B cell (primary cell): Measurements from ENCODE around the gene CACNG8.
"Not testable (repeated sequence)": the region's sequence is repeated elsewhere in the genome, so short reads cannot be mapped to it uniquely, and the experiment has no call there.

Source experiments
- EZH2 ChIP-seq: IDR thresholded peaks from 2 replicates; pipeline ENCODE4 v1.6.1; 2012; ENCODE audit warnings: borderline replicate concordance, low read depth, mild to moderate bottlenecking, moderate library complexity, low read length; ENCODE audit not compliant: insufficient read depth, poor library complexity, severe bottlenecking
- TF ChIP-seq, protein P1 (sequence below): fragments of 200-600 bp; IDR thresholded peaks from one replicate; pipeline ENCODE4 v1.8.0; 2022; ENCODE audit warnings: antibody characterized with exemption, mild to moderate bottlenecking

DNA sequence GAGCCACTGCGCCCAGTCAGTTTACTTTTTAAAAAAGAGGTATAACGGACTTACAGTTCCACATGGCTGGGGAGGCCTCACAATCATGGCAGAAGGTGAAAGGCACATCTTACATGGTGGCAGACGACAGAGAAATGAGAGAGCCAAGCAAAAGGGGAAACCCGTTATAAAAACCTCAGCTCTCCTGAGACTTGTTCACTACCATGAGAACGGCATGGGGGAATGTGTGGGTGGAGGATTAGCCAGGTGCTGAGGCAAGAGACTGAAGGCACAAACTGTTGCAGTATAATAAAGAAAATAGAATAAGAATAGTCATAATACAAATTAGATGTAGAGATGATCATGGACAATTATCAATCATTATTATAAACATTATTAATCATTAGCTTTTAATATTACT is 73.8 kb downstream of the CACNG8 start:
- TF ChIP-seq, protein P1, sequence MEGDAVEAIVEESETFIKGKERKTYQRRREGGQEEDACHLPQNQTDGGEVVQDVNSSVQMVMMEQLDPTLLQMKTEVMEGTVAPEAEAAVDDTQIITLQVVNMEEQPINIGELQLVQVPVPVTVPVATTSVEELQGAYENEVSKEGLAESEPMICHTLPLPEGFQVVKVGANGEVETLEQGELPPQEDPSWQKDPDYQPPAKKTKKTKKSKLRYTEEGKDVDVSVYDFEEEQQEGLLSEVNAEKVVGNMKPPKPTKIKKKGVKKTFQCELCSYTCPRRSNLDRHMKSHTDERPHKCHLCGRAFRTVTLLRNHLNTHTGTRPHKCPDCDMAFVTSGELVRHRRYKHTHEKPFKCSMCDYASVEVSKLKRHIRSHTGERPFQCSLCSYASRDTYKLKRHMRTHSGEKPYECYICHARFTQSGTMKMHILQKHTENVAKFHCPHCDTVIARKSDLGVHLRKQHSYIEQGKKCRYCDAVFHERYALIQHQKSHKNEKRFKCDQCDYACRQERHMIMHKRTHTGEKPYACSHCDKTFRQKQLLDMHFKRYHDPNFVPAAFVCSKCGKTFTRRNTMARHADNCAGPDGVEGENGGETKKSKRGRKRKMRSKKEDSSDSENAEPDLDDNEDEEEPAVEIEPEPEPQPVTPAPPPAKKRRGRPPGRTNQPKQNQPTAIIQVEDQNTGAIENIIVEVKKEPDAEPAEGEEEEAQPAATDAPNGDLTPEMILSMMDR = not testable (repeated sequence)
- not testable (repeated sequence) for TF ChIP-seq EZH2
